Activated CD4-positive, CD25-positive, alpha-beta regulatory T cell treated with anti-CD3 and anti-CD28 coated beads, Interleukin-2, amount 50 U/mL, for 72 hours (primary cell): ENCODE measurements around the gene MYO7B.

Source experiments
- DNase-seq: peaks from one replicate; pipeline ENCODE4 v3.0.0; 2021

The MYO7B gene

DNA sequence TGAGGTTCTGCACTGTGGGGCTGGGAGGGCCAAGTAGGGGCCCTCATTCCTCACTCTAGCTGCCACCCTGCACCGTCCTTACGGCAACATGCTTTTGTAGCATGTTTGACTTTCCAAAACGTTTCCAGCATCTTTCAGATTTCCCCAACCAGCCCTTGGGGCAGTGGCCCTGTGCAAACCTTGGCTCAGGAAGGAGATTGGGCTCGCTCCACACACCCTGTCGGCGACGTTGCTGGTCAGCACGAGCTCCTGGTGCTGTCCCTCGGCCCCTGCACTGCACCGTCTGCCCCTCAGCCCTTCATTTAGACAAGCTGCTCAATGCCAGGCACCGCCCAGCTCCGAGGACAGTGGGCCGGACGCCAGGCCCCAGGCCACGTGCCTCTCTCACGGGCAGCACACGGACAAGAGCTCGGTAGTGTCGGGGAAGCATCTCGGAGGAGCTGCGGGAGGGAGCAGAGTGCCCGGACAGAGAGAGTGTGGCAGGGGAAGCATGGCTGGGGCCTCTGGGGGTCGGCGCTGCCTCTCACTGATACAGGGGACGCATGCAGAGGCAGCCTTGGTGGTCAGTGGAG is 117.4 kb downstream of the MYO7B start:
- DNase-seq, result no peak

DNA sequence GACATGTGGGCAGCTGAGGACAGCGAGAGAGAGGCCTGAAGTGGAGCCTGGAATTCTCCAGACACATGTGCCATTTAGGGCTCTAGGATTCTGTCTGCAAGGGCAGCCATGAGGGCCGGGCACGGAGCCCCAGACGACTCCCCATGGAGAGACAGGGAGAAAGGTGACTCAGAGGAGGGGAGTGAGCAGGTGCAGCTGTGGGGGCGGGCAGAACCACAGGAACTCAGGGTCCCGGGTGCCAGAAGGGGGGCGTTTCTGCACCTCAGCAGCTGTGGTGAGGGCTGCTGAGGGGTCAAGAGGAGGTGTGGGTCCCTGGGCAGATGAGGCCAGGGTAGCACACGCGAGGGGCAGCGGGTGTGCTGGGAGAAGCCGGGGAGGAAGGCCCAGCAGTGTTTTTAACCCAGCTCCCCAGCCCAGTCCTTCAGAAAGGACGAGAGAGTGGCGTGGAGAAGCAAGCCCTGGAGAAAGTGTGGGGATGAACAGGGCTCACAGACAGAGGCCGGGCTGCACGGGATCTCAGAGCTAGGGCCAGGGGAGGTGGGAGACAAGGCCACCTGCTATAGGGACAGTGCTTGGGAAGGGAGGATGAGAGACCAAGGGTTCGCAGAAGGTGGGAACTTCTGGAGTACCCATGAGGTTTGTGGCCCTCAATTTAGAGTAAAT is 118.1 kb downstream of the MYO7B start:
- no peak for DNase-seq

GRCh38 chr2:127654084-127654837 is 118.8 kb downstream of the MYO7B start:
- DNase-seq, result no peak

DNA sequence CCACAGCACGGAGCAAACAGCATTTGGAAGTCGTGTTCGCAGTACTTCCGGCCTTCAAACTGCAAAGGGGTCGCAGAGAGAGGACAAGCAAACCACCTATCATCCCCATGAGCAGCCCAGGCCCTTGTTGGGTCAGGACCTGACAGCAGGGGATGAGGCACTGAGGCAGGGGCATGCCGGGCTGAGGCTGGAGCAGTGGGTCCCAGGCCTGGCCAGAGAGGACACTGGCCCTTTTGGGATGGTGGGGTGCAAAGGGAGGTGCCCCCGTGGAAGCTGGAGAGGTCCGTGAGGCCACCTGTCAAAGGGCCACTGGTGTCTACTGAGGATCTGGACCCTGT is 119.3 kb downstream of the MYO7B start:
- no peak for DNase-seq

- DNase-seq, result no peak
These were observed 120.0 kb downstream of the MYO7B start for GRCh38 chr2:127655209-127656073.

- no peak for DNase-seq
These were observed 121.2 kb downstream of the MYO7B start for GRCh38 chr2:127656569-127657231.

DNA sequence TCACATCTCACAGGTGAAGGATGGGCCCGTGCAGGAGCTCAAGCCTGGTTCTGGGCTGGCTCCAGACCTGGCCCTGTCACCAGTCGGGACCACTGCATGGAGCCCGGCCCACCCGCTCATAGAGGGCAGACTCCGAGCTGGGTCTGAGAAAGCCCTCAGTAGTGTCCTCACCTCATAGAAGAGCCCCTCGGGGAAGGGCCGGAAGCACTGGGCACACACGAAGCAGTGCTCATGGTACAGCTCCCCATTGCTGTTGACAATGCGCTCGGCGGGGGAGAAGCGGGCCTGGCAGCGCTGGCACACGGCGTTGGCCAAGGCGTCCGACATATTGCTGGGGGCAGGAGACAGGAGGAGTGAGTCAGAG is 121.7 kb downstream of the MYO7B start:
- no peak for DNase-seq

DNA sequence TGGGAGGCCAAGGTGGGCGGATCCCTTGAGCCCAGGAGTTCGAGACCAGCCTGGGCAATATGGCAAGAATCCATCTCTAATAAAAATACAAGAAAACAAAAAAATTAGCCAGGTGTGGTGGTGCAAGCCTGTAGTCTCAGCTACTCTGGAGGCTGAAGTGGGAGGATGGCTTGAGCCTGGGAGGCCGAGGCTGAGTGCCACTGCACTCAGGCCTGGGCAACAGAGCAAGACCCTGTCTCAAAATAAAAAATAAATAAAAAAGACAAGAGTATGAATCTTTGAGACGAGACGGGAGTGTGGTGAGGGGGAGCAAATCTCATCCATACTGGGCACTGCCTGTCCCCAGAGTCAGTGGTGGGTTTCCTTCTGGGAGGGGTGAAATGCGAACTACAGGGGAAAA is 122.7 kb downstream of the MYO7B start:
- DNase-seq, result no peak

GRCh38 chr2:127658641-127659407 is 123.3 kb downstream of the MYO7B start:
- no peak for DNase-seq

- no peak for DNase-seq
These were observed 124.2 kb downstream of the MYO7B start for GRCh38 chr2:127659408-127660290.

GRCh38 chr2:127660291-127660578 is 124.8 kb downstream of the MYO7B start:
- no peak for DNase-seq

DNA sequence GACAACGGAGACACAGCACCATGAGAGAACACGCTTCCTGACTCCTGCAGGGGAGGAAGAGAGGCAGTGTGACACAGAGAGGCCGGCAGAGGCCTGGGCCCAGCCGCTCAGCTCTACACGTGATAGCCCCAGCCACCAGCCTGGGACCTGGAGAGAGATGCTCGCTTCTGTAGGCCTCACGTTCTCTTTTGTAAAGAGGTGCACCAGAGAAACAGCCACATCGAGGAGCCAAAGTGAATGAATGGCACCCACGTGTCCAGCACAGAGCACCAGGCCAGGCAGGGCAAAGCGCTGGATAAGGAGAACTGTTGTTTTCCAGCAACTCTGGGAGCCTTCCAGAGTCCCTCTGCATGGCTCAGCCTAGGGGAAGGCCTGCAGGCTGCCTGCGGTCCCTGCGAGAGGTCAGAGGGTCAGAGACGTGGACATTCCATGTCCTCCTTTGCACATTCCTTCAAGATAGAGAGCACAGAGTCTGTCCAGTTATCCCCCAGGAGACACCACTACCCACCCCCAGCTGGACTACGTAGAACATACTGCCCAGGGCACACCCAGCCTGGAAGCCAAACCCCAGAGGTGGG is 125.7 kb downstream of the MYO7B start:
- DNase-seq, result no peak

DNA sequence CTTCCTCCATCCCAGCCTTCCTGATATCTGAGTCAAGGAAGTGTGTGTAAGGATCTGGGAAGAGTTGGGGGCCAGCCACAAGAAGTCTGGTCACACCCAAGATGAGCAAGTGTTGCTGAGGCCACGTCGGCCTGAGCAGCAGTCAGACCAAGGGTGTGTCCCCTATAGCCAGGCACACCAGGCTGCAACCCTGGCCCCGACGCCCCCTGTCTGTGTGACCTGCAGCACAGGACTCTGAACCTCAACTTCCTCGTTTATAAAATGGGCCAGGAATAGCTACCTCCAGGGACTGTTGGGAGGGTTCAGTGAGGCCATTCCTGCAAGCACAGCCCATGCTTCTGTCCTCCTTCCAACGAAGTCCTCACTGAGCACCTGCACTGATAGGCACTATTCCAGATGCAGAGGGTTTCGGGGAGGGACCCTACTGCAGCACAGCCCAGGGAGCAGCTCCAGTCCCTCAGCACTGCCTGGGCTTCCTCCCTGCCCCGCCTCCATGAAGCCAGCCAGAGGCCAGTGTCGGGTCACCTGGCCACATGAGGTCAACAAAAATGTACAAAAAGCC is 126.5 kb downstream of the MYO7B start:
- peak; percentile 18 for DNase-seq

DNA sequence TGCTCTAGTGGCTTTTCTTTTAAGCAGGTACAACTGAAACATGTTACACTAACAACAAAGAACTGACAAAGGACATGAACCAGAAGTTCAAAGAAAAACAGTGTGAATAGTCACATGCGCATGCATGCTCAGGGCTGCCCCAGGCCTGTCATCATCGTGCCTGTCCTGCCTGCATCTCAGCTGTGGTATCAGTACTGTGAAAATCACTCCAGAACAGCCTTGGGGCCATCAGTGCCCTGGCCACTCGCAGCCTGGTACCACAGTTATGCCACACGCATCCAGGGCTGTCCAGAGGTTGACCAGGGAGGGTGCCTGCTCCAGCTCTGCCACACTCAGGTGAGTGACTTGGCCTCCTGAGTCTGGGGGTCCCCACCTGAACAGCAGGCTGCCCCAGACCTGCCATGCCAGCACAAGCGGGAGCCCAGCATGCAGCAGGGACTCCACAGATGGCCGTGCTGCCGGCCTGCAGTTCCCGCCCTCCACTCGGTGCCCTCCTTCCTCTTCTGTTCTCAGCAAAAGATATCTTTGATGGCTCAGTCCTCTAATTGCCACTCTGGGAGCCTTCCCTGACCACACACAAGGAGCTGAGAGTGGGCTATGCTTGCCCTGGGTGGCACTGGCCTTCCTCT is 127.6 kb downstream of the MYO7B start:
- peak; percentile 19 for DNase-seq

DNA sequence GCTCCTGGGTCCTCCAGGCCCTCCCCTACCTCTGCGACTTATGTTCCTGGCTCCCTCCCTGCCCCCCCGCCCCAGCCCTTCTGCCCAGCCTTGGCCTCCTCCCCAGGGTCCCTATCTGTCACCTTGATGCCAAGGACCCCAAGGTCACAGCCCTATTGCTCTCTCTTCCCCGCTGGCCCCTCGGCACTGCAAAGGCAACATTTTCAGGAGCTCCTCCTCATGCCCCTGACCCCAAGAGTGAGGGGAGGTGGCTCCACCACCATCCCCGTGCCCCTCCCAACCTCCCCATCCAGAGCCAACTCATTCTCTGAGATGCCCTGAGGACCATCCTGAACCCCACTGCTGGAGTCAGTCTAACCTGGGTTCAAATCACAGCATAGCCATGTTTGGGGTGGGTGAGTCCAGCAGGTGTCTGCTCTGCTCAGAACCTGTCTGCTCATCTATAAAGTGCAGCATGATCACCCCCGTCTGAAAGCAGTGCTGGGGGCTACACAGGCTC is 128.1 kb downstream of the MYO7B start:
- DNase-seq, result peak; percentile 23

DNA sequence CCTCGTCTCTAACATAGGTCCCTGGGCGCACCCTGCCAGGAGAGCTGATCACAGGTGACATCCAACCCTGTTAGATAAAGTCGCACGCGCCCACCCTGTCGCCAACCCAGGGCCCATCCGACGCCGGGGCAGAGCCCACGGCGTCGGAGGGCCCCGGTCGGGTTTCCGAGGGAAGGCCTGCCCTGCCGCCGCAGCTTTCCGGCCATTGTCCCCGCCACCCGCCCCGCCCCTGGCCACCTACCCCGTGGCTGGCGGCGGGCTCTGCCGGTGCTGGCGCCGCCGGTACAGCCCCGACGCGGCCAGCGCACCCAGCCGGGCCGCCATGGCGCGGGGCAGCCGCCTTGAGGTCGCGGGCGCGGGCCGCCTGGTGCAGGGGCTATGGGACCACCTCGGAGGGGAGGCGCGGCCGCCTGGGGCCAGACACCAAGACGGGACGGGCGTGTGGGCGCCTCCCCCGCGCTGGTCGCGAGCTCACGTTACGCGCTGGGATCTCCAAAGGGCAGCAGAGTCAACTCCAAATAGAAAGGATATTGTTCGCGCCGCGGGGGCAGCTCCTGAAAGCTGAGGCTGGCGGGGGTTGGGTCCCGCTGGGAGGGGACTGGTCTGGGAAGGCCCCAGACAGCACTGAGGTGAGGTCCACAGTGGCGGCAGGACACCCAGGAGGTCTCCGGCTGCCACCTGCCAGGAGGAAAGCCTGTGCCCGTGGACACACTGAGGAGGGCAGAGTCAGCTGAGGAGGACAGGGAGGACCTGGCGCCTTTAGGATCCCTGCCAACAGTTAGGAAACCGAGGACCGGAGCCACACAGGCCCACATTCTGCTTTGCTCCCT is 128.8 kb downstream of the MYO7B start:
- DNase-seq, result peak; percentile 24

GRCh38 chr2:127664895-127665225 is 129.4 kb downstream of the MYO7B start:
- DNase-seq, result peak; percentile 15

DNA sequence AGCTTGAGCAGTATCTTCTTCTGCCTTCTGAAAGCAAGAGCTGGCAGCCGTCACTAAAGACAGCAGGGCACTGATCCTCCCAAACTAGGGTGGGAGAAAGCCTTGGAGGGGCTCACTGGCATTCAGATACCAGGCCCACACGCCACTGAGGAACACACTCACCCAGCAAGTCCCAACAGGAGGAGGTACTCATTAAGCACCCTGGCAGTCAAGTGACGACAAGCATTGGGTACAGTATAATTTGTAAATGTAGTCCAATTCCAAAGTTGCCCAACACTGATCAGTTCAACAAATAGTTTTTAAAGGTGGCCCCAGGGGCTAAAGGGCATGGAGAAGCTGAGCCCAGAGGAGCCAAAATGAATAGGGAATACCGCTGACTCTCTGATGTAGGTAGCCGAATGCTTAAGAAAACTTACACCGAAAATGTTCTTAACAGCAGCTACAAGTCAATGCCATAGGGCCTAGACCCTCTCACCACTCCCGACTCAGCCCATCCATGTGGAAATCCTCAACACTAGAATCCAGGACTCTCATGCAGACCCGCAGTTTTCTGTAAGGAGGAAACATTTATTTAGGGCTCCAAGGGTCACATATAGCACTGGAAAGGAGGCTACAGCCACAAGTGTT is 129.9 kb downstream of the MYO7B start:
- no peak for DNase-seq

GRCh38 chr2:127669056-127669455 is 133.6 kb downstream of the MYO7B start:
- no peak for DNase-seq
